NCI-H2227 (cell line): ENCODE data around the gene SQSTM1.
"Not testable (repeated sequence)": the region's sequence is repeated elsewhere in the genome, so short reads cannot be mapped to it uniquely, and the experiment has no call there.

Experiments
- DNase-seq: peaks from one replicate; lab custom pipeline; 2025; ENCODE audit not compliant: unreplicated experiment; lab: John Stamatoyannopoulos, UW

SQSTM1 gene

DNA sequence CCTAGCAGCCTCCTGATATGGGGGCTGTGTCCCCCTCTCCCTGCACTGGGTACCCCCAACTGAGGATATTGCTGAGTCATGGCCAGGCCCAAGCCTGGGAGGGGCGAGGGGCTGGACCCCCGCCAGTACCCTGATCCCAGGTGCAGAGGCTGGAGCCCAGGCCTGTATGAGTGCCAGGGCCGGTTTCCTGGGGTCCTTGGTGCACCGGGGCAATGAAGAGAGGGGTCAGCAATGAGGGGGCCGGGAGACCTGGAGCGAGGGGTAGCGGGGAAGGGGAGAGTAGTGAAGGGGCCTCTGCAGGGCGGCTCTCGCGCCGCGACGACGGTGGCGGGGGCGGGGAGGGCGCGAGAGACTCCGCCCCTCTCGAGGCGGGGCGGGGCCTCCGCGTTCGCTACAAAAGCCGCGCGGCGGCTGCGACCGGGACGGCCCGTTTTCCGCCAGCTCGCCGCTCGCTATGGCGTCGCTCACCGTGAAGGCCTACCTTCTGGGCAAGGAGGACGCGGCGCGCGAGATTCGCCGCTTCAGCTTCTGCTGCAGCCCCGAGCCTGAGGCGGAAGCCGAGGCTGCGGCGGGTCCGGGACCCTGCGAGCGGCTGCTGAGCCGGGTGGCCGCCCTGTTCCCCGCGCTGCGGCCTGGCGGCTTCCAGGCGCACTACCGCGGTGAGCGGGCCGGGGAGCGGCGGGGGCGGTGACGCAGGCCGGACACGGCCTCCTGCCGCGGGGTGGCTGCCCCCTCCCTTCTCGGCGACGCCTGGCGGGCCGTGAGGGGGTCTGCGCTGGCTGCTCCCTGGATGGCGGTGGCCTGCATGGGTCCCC lies at the start of gene SQSTM1:
TSS of gene SQSTM1 (plus strand) at position 423 of the 815 bp plus-strand sequence. CDS start at position 455, 32 bp downstream.
- peak; percentile 84 for DNase-seq

DNA sequence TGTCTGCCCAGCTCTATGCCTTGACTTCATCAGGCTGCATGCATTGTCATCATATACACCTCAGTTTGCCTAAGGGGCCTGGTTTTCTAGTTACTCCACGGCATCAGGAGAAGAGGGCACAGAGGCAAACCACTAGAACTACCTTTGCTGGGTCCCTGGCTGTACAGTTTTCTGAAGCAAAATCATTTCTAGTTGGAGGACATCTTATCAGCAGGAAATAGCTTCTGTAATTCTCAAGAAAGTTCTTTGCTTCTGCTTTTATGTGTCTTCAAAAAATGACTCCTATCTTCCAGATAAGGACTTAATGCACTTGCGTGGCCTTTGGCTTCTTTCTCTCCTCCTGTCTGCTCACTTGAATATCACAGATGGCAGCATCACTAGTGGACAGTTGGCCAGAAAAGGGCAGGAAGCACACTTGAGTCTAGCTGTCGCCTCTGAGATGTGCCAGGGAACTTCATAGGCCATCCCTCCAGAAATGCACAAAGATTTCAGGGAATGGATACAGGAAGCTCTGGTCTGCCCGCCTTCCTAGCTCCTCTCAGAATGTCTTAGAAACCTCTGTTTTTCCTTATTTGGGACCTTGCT lies 49.3 kb upstream of the SQSTM1 start:
- DNase-seq = no peak

DNA sequence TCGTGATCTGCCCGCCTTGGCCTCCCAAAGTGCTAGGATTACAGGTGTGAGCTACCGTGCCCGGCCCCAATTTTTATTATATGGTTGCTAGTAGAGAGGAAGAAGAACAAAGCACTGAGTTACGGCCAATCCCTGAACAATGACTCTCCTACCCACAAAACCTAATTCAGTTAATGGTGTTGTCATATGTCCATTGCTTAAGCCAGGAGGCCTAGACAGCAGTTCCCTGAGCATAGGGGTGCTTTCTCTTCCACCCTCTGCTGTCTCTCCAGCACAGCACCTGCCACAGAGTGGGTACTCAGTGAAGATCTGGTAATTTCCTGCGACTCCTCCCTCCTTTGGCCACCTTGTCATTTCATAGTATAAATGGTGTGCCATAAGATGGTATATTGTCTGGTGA lies 48.4 kb upstream of the SQSTM1 start:
- no peak for DNase-seq

DNA sequence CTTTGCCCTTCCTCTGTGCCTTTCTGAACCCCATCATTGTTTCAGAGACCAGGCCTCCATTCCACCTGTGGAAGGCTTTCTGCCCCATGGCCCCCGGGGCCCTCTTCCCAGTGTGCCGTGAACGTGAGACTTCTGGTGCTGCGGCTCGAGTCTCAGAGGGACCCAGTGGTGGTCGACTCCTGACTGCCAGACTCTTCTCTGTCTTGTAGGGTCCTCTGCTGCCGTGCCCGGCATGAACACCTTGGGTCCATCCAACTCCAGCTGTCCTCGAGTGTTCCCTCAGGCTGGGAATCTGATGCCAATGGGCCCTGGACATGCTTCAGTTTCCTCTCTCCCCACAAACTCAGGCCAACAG lies 47.0 kb upstream of the SQSTM1 start:
- no peak for DNase-seq

DNA sequence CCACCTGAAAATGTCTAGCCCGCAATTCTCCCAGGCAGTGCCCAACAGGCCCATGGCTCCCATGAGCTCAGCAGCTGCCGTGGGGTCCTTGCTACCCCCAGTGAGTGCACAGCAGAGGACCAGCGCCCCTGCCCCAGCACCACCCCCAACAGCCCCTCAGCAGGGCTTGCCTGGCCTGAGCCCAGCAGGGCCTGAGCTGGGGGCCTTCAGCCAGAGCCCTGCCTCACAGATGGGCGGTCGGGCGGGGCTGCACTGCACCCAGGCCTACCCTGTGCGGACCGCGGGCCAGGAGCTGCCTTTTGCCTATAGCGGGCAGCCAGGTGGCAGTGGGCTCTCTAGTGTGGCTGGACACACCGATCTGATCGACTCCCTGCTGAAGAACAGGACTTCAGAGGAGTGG lies 46.3 kb upstream of the SQSTM1 start:
- no peak for DNase-seq

DNA sequence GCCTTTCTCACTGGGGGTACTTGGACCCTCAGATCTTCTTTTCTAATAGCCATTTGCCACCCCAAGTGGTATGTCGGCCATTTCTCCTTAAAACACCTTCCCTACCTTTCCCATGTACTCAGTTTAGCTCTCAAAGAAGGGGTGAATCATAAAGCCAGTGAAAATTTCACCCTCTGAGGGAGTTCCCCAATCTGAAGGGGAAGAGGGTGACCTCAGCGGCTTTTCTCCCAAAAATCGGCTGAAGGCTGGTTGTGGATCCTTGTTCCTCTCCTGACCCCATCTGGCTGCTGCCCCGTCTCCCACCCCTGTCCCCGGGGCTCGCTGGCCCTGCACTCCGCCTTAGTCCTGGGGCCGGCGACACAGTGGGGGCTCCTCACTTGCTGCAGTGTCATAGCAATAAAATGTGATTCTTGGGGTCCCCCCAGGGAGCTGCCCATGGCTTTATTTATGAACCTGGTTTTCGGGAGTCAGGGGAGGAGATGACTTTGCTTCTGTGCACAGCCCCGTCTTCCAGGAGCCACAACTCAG lies 44.2 kb upstream of the SQSTM1 start:
- DNase-seq = no peak

DNA sequence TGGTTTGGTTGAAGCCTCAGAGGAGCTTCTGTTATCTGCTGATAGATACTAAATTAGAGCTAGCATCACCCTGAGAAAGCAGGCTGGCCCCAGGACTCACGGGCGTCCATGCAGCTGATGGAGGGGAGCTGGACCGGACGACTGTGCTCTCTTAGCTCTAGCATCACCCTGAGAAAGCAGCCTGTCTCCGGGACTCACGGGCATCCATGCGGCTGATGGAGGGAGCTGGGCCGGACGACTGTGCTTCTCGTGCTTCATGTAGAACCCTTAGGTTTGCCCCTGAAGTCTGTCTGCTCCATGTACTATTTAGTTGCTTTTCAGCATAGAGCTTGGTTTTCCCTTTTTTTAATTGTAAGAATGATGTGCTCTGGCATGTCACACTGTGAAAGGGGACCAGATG lies 43.2 kb upstream of the SQSTM1 start:
- no peak for DNase-seq

DNA sequence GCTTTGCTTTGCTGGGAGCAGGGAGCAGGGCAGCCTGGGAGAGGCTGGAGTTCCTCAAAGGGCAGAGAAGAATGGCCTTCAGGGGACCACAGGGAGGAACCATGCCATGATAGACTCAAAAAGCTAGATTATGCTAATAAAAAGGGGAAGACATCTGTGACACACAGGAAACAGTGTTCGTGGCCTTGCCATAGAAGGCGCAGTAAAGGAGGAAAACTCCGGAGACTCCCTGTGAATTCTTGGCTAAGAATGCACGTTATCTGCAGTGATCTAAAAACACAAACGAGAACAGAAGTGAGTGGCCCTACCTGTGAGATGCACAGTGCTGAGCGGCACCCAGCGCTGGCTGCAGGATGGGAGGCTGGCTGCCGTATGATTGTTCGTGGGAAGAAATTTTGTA lies 42.8 kb upstream of the SQSTM1 start:
- DNase-seq = no peak

DNA sequence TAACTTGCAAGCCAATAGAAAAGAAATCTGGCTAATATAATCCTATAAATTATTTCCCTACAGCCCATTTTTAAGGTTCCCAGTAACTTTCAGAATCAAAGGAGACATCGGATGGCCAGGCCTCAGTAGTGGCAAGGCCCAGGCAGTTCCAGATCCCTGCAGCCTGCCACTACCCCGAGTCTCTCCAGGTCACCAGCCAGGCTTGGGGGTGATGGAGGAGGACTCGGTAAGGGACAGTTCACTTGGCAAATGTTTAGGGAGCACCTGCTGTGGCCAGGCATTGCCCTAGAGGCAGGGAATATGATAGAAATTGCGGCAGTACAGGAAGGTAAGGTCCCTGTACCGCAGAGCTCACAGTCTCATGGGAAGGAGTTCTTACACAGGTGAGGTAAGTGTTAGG lies 42.1 kb upstream of the SQSTM1 start:
- no peak for DNase-seq

DNA sequence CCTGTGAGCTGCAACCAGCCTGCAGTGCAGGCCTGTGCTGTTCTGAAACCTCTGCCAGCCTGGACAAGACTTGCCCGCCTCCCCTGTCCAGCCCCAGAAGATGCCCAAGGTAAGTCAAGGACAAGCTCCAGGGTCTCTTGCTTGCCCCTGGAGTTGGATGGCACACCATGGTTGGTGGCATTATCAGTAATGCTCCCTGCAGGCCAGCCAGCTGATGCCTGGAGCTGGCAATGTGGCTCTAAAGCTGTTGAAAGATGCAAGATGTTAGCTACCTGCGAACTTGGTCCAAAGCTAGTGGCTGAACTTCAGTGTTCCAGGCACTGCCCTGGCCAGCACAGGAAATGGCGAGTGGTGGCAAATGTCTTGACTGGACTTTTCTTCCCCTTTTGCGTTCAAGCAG lies 40.9 kb upstream of the SQSTM1 start:
- DNase-seq = no peak

DNA sequence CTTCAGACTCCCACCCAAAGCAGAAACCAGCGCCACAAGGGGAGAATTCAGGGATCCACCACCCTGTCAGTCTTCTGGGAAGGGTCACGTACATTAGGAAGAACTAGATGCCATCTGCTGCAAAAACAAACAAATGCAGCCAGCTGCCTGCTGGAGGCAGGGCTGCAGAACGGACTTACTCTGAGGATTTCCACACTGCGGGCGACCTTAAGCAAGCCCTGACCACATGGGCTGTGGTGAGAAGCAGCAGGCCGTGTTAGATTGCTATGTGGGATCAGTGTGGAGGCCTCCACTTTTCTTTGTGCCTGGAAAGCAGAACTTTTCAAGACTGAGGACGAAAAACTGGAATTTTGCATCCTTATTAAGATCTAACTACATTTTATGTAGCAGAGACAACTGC lies 40.3 kb upstream of the SQSTM1 start:
- DNase-seq = no peak

DNA sequence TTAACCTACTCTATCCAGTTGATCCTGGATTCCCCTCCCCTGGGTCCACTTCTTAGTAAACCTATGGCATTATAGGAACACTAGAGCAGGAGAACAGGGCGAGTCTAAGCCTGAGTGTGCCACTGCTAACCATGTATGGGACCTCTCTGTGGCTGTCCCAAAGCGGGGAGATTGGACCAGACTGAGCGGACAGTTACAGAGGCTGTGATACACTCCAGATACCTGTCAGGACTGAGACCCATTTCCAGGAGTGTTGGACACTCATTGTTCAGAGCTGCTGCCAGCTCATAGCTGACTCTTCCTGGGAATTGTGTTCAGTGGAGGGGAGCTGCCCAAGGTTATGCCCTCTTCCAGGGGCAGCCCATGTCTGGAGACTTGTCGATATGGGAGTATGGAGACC lies 38.9 kb upstream of the SQSTM1 start:
- DNase-seq = no peak

DNA sequence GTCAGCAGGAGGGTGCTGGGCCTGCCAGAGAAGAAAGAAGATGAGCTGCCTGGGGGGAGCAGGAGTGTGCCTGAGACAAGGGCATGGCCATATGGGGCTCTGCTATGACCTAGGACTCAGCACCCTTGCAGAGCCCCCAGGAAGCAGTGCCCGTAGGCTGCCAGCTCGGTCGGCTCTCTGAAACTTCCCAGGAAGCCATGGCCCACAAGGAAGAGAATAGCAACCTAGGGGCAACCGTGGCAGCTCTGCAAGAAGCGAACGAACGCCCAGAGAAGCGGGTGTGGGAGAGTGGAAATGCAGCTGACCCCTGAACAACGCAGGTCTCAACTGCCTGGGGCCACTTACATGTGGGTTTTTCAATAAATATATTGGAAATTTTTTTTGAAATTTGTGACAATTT lies 37.6 kb upstream of the SQSTM1 start:
- no peak for DNase-seq

DNA sequence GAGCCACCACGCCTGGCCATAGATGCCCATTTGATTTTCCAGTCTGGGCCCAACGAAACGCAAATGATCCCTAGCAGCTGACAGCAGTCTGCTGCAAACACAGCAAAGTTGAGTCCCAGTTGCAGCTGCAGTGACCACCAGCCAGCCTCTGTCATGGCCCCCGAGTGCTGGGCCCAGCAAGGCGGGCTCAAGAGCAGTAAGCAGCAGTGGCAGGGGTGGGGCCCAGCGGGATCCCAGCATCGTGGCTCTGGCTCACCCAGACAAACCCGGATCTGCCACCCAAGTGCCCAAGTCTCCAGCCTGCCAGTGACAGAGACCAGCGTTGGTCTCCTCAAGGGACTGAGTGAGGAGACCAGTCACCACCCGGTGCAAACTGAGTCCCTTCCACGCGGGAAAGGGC lies 33.8 kb upstream of the SQSTM1 start:
- DNase-seq = no peak

DNA sequence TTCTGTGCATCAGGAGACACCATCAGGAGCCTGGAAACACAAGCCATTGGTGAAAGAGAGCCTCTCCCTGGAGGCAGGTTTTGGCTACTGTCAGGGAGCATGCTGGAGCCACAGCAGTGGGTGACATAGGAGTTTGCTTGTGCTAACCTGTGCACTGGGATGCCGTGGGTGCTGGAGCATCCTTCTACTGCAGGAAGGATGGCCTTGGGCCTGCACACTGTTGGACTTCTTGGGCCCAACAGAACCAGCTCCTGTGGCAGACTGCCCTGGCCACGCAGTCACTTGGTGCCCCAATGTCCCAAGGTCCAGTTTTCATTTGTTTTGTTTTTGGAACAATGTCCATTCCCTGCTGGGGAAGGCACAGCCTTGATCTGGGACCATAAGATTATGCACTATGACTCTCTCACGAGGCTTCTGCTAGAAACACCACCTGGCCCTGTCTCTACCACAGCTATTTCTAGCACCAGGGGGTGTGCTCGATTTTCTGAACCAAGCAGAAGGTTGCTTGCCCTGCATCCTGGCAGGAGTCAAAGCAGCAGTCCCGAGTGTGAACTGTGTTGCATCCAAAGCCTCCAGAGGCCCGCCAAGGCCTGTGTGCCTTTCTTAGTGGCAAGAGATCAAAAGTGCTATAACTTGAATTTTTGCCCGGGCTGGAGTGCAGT lies 32.4 kb upstream of the SQSTM1 start:
- DNase-seq = no peak

DNA sequence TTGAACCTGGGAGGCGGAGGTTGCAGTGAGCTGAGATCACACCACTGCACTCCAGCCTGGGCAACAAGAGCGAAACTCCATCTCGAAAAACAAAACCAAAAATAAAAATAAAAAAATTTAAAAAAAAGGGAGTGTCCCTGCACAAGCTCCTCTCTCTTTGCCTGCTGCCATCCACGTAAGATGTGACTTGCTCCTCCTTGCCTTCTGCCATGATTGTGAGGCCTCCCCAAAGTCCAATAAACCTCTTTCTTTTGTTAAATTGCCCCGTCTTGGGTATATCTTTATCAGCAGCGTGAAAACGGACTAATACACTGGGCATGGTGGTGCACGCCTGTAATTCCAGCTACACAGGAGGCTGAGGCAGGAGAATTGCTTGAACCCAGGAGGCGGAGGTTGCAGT lies 31.4 kb upstream of the SQSTM1 start:
- not testable (repeated sequence) for DNase-seq

DNA sequence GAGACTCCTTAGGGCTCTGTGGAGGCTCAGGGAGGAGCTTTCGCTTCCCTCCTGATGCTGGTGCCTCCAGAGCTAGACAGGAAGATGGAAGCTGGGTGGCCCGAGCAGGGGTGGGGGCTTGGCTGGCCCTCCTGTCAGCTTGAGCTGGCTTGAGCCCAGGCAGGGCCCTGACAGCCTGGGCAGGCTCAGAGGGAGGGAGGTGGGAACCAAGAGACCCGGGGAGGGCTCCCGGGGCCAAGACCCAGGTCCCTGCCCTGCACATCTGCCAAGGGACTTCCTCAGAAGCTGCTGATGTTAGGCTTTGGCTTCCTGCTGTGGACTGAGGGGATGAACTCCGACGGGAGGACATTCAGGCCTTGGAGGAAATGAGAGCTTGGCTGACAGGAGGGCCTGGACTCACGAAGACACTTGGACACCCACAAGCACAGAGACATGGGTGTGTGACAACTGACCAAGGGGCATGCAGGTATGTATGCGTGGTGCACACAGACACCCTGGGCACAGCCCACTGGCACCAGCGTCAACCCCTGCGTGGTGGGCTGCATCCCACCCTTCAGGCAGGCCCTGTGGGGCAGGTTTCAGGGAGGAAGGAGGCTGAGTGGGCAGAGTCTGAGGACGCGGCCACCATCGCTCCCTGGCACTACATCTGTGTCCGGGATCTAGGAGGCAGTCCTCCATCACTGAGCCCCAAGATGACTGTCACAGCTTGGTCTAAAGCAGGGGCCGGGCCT lies 28.7 kb upstream of the SQSTM1 start:
- no peak for DNase-seq

DNA sequence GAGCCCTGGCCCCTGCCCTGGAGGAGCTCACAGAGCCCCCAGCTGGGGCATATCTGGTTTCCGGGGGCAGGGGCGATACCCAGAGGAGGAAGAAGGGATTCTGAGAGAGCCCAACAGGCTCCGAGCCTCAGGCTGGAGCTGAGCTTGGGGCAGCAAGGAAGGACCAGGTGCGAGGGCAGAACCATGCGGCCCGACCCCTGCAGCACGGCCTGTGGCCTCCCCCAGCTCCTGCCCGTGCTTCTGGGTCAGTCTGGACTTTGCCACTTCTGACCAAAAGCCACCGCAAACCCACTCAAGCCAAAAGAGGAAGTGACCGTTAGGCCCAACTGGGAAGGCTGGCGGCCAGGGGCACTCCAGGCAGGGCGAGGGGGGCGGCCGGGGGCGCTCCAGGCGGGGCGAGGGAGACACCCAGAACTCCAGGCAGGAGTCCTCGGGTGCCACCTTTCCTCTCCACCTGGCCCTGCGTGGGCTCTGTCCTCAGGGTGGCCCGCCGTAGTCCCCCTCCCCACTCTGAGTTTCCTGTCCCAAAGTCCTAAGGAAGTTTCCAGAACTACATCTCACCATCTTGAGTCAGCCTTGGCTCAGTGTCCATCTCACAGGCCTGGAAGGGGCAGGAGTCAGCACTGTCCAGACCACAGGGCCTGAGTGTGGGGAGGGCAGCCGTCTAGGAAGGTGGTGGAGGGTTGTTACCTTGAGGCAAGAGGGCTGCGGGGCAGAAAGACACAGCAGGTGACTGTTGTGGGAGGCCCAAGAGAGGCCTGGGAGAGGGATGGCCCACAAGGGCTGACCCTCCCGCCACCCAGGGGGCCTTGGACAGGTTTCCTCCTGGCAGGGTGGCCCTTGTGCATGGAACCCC lies 27.9 kb upstream of the SQSTM1 start:
- DNase-seq = no peak

DNA sequence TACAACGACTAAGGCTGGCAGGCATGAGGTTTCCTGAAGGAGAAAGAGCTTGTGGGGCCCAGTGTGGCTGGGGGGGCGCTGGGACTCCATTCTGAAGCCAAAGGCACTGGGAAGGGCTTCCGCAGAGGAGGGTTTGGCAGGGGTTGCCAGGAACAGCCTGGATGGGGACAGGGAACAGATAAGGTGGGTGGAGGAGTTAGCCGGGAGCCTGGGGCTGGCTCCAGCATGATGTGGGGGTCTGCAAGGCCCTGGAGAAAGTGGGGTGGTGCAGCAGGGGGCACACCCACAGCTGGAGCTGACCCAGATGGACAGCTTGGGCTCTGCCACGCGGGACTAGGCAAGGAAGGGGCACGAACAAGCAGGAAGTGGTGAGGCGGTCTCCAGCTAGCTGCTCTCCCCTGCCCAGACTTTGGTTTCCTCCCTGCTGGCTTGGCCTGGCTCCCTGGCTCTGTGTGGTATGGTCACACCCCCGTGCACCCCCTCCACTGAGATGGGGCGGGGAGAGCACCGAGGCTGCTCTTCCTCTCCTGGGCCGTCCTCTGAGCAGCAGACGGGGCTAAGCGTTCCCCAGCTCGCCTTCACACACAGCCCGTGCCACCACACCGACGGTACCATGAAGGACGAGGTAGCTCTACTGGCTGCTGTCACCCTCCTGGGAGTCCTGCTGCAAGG lies 27.1 kb upstream of the SQSTM1 start, which contains the start of gene LTC4S:
TSS of gene LTC4S (plus strand) at position 519 of the 672 bp plus-strand sequence. CDS start at position 614, 95 bp downstream.
- no peak for DNase-seq

DNA sequence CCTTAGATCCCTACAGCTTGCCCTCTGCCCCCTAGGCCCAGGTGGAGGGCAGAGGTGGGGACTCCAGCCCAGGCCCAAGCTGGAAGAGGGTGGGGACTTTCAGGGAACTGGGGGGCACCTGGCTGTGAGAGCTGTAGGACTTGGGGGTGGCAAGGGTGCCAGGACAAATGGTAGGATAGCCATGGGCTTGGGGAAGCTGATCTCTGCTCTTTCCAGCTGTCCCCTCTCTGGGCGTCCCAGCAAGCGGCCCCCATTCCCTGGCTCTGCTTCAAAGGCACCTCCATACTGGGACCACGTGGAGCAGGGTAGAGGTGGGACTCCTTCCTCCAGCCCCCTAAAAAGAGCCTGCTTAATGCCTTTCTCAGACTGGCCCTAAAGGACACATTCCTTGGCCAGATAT lies 26.5 kb upstream of the SQSTM1 start:
- DNase-seq = no peak
